ENCODE data around the gene AP1M1. TPM values are rescaled to one million over a fixed set of nuclear protein-coding genes. Genes with fewer than 3 reads are reported as not detected.

The AP1M1 gene
- total and polyA plus RNA-seq, 2 donors (not counting 1 experiment from before 2014, with no cell fraction given): 94.4 to 113 TPM

- Histone ChIP-seq H2AFZ (ENCODE audit: low read length) (no peak overlapping the region), H3K36me3 (ENCODE audit: control insufficient read depth, insufficient read depth, low read length) (no peaks in the 10 kb centered on the region), H3K27me3 (ENCODE audit: control insufficient read depth, insufficient read depth, low read length) (no peaks in the 10 kb centered on the region), H3K27ac (ENCODE audit: insufficient read depth, low read length) (no peak overlapping the region), H4K20me1 (ENCODE audit: control insufficient read depth, extremely low read depth, insufficient read depth, low read length) (no peaks in the 10 kb centered on the region), H3K9me3 (ENCODE audit: control insufficient read depth, insufficient read depth, low read depth, low read length) (no peaks in the 10 kb centered on the region), H3K4me3 (replicated peaks in 1 of 4; ENCODE audit: control extremely low read depth in 1 of 4, insufficient read depth in 1 of 4, low read depth in 3 of 4, low read length in 4 of 4) (no peak overlapping the region), H3K9ac (ENCODE audit: insufficient read depth, low read length) (no peak overlapping the region), H3K4me2 (ENCODE audit: extremely low read depth, insufficient read depth, low read length) (no peak overlapping the region), H3K4me1 (ENCODE audit: control insufficient read depth, extremely low read depth, insufficient read depth, low read length) (peaks cover 2% of the 10 kb centered on the region), H3K79me2 (ENCODE audit: control insufficient read depth, insufficient read depth, low read length) (no peaks in the 10 kb centered on the region)
- DNase-seq (ENCODE audit: low read depth in 2 of 2): no peak
- TF ChIP-seq EZH2 (IDR thresholded peaks at IDR 0.05; ENCODE audit: low read length, missing control alignments): no peak
- TF ChIP-seq, protein P1, sequence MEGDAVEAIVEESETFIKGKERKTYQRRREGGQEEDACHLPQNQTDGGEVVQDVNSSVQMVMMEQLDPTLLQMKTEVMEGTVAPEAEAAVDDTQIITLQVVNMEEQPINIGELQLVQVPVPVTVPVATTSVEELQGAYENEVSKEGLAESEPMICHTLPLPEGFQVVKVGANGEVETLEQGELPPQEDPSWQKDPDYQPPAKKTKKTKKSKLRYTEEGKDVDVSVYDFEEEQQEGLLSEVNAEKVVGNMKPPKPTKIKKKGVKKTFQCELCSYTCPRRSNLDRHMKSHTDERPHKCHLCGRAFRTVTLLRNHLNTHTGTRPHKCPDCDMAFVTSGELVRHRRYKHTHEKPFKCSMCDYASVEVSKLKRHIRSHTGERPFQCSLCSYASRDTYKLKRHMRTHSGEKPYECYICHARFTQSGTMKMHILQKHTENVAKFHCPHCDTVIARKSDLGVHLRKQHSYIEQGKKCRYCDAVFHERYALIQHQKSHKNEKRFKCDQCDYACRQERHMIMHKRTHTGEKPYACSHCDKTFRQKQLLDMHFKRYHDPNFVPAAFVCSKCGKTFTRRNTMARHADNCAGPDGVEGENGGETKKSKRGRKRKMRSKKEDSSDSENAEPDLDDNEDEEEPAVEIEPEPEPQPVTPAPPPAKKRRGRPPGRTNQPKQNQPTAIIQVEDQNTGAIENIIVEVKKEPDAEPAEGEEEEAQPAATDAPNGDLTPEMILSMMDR (conservative IDR thresholded peaks at IDR 0.05 in 1 of 2, IDR thresholded peaks at IDR 0.05 in 1 of 2; ENCODE audit: low read depth in 1 of 2, low read length in 2 of 2): no peak
Measured at GRCh38 chr19:16257509-16258002, 59.8 kb downstream of the AP1M1 start.

- DNase-seq (ENCODE audit: low read depth in 2 of 2): no peak
- H3K9me3 ChIP-seq (ENCODE audit: control insufficient read depth, insufficient read depth, low read depth, low read length): no peaks in the 10 kb centered on the region
- peaks cover 1% of the 10 kb centered on the region for H3K27me3 ChIP-seq (ENCODE audit: control insufficient read depth, insufficient read depth, low read length)
- H3K4me2 ChIP-seq (ENCODE audit: extremely low read depth, insufficient read depth, low read length): no peak overlapping the region
- no peak overlapping the region for H3K4me3 ChIP-seq (replicated peaks in 1 of 4; ENCODE audit: control extremely low read depth in 1 of 4, insufficient read depth in 1 of 4, low read depth in 3 of 4, low read length in 4 of 4)
- TF ChIP-seq EZH2 (IDR thresholded peaks at IDR 0.05; ENCODE audit: low read length, missing control alignments): no peak
- TF ChIP-seq, protein P1 (conservative IDR thresholded peaks at IDR 0.05 in 1 of 2, IDR thresholded peaks at IDR 0.05 in 1 of 2; ENCODE audit: low read depth in 1 of 2, low read length in 2 of 2): no peak
- H3K9ac ChIP-seq (ENCODE audit: insufficient read depth, low read length): no peak overlapping the region
- H3K27ac ChIP-seq (ENCODE audit: insufficient read depth, low read length): no peak overlapping the region
- no peaks in the 10 kb centered on the region for H3K36me3 ChIP-seq (ENCODE audit: control insufficient read depth, insufficient read depth, low read length)
- H4K20me1 ChIP-seq (ENCODE audit: control insufficient read depth, extremely low read depth, insufficient read depth, low read length): no peaks in the 10 kb centered on the region
- no peaks in the 10 kb centered on the region for H3K79me2 ChIP-seq (ENCODE audit: control insufficient read depth, insufficient read depth, low read length)
- peaks cover 2% of the 10 kb centered on the region for H3K4me1 ChIP-seq (ENCODE audit: control insufficient read depth, extremely low read depth, insufficient read depth, low read length)
- no peak overlapping the region for H2AFZ ChIP-seq (ENCODE audit: low read length)
Measured at GRCh38 chr19:16258440-16258903, 60.8 kb downstream of the AP1M1 start.

- no peaks in the 10 kb centered on the region for H4K20me1 ChIP-seq (ENCODE audit: control insufficient read depth, extremely low read depth, insufficient read depth, low read length)
- peaks cover 4% of the 10 kb centered on the region for H3K27me3 ChIP-seq (ENCODE audit: control insufficient read depth, insufficient read depth, low read length)
- H3K4me3 ChIP-seq (replicated peaks in 1 of 4; ENCODE audit: control extremely low read depth in 1 of 4, insufficient read depth in 1 of 4, low read depth in 3 of 4, low read length in 4 of 4): no peak overlapping the region
- no peak overlapping the region for H2AFZ ChIP-seq (ENCODE audit: low read length)
- H3K4me2 ChIP-seq (ENCODE audit: extremely low read depth, insufficient read depth, low read length): no peak overlapping the region
- H3K36me3 ChIP-seq (ENCODE audit: control insufficient read depth, insufficient read depth, low read length): no peaks in the 10 kb centered on the region
- TF ChIP-seq, protein P1 (conservative IDR thresholded peaks at IDR 0.05 in 1 of 2, IDR thresholded peaks at IDR 0.05 in 1 of 2; ENCODE audit: low read depth in 1 of 2, low read length in 2 of 2): no peak
- no peak for TF ChIP-seq EZH2 (IDR thresholded peaks at IDR 0.05; ENCODE audit: low read length, missing control alignments)
- no peak for DNase-seq (ENCODE audit: low read depth in 2 of 2)
- no peak overlapping the region for H3K9ac ChIP-seq (ENCODE audit: insufficient read depth, low read length)
- H3K79me2 ChIP-seq (ENCODE audit: control insufficient read depth, insufficient read depth, low read length): no peaks in the 10 kb centered on the region
- H3K4me1 ChIP-seq (ENCODE audit: control insufficient read depth, extremely low read depth, insufficient read depth, low read length): peaks cover 2% of the 10 kb centered on the region
- no peak overlapping the region for H3K27ac ChIP-seq (ENCODE audit: insufficient read depth, low read length)
- no peaks in the 10 kb centered on the region for H3K9me3 ChIP-seq (ENCODE audit: control insufficient read depth, insufficient read depth, low read depth, low read length)
Measured at GRCh38 chr19:16259385-16260159, 61.9 kb downstream of the AP1M1 start.

All from fibroblast of lung (primary cell).